ENCODE results near the gene LASP1.

The LASP1 gene

GRCh38 chr17:38873640-38874380, 4.0 kb downstream of the LASP1 start:
- CTCF ChIA-PET, result interaction anchor here (1.2 to 1.6 kb wide), 3 partner anchors 10 to 301 kb away, joined by 3 to 4 read pairs (median 4); no protein-coding TSS in a partner anchor
- POLR2A ChIA-PET, result interaction anchor here (0.5 to 1.4 kb wide), 5 partner anchors 10 to 274 kb away, joined by 3 to 5 read pairs (median 4); no protein-coding TSS in a partner anchor
- TF ChIP-seq CTCF (IDR thresholded peaks at IDR 0.05; ENCODE audit: insufficient read depth, low read length, missing control alignments), result no peak
- peak overlapping the region; percentile 99 for H3K4me3 ChIP-seq (ENCODE audit: low read depth, low read length)
- no peak for DNase-seq (ENCODE audit: low read depth, low spot score)

- no peak for DNase-seq (ENCODE audit: low read depth, low spot score)
- ChIA-PET POLR2A (interaction anchor here (0.5 to 1.4 kb wide), 4 partner anchors 12 to 273 kb away, joined by 3 to 5 read pairs (median 4); no protein-coding TSS in a partner anchor), CTCF (no interaction called here)
- no peak for TF ChIP-seq CTCF (IDR thresholded peaks at IDR 0.05; ENCODE audit: insufficient read depth, low read length, missing control alignments)
- H3K4me3 ChIP-seq (ENCODE audit: low read depth, low read length), result peak overlapping the region; percentile 99
These were observed 4.9 kb downstream of the LASP1 start for GRCh38 chr17:38874505-38875400.

- ChIA-PET CTCF (no interaction called here), POLR2A (interaction anchor here (1.0 kb wide), 1 partner anchor 83 kb away, joined by 3 read pairs; no protein-coding TSS in a partner anchor)
- TF ChIP-seq CTCF (IDR thresholded peaks at IDR 0.05; ENCODE audit: insufficient read depth, low read length, missing control alignments), result no peak
- no peak for DNase-seq (ENCODE audit: low read depth, low spot score)
- peak overlapping the region; percentile 8; the same call in 1 of the 2 replicates for H3K4me3 ChIP-seq (ENCODE audit: low read depth, low read length)
These were observed 5.7 kb downstream of the LASP1 start for GRCh38 chr17:38875477-38876075.

- POLR2A ChIA-PET, result interaction anchor here (0.9 to 1.6 kb wide), 2 partner anchors 9 to 12 kb away, joined by 3 read pairs; no protein-coding TSS in a partner anchor
- no peak overlapping the region; the same call in 1 of the 2 replicates for H3K4me3 ChIP-seq (ENCODE audit: low read depth, low read length)
- CTCF ChIA-PET, result no interaction called here
- no peak for TF ChIP-seq CTCF (IDR thresholded peaks at IDR 0.05; ENCODE audit: insufficient read depth, low read length, missing control alignments)
- no peak for DNase-seq (ENCODE audit: low read depth, low spot score)
These were observed 7.4 kb downstream of the LASP1 start for GRCh38 chr17:38877130-38877851.

GRCh38 chr17:38879878-38880665, 10.2 kb downstream of the LASP1 start:
- ChIA-PET CTCF (interaction anchor here (0.6 to 2.3 kb wide), 5 partner anchors 9 to 286 kb away, joined by 3 to 12 read pairs (median 3); partner anchors contain the start of gene LASP1), POLR2A (interaction anchor here (1.0 to 4.2 kb wide), 5 partner anchors 9 to 26 kb away, joined by 4 to 37 read pairs (median 8); partner anchors contain the start of gene LASP1)
- no peak for TF ChIP-seq CTCF (IDR thresholded peaks at IDR 0.05; ENCODE audit: insufficient read depth, low read length, missing control alignments)
- H3K4me3 ChIP-seq (ENCODE audit: low read depth, low read length), result peak overlapping the region; percentile 29
- DNase-seq (ENCODE audit: low read depth, low spot score), result no peak
